ENCODE measurements around the gene ZNF557.

GRCh38 chr19:7083076-7083956 lies 13.8 kb downstream of the ZNF557 start:
- no peak for TF ChIP-seq CTCF (conservative IDR thresholded peaks at IDR 0.05)
- no peak for TF ChIP-seq EZH2 (IDR thresholded peaks at IDR 0.05; ENCODE audit: low read depth)

All from PC-9 (cell line).